NCI-H2227 (cell line): ENCODE data around the gene VSX1.
A peak's percentile ranks its signal among the peaks of the same experiment; 100 is the strongest.

ENCODE experiments used
- DNase-seq: peaks from one replicate; lab custom pipeline; 2025; ENCODE audit not compliant: unreplicated experiment; lab: John Stamatoyannopoulos, UW

VSX1 gene

DNA sequence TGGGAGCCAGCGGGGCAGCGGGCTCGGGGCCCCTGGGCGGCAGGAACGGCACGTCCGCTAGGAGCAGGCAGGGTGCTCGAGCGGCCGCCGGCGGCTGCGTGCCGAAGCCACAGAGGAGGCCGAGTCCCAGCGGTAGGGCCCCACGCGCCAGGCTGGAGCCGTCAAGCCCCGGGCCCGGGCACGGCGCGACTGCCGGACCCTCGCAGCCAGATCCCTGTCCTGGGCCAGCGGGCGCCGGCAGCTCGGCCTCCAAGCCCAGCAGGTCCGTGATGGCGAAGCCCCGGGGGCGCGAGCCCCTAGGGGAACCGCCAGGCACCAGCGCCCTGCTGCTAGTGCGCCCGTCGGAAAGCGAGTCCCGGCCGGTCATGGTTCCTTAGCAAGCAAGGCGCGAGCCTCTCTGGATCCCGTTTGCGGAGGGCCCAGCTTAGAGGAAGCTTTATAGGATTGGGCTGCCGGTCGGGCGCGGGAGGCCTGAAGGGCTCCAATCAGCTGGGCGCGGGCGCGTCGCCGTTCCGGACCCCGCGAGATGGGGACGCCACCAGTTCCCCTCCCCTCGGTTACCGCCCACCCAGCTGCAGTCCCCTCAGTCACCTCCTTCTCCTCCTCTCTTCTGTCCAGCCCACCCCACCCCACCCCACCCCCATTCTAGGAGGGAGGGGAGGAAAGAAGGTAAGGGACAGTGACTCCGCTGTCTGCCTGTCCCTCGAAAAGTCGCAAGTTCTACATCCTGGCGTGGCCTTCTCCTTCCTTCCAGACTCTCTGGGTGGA is at the start of gene VSX1:
Gene VSX1 (minus strand): TSS at position 412 of the 768 bp plus-strand sequence. CDS start 45 bp downstream, at position 367.
- DNase-seq = no peak

DNA sequence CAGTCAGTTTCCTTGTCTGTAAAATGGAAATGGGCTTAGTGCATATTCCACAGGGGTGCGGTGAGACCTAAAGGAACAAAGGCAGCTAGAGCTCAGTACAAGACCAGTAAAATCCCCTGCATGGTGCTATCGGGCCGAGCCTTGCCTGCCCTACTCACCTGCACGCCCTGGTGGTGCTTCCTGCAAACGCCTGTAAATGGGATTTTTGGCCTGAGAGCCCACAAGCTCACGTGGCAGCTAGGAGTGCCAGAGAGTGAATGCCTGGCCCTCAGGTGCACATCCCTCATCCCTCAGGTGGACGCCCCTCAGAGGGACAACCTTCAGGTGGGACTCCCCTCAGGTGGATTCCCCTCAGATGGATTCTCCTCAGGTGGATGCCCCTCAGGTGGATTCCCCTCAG is 48.0 kb upstream of the VSX1 start:
- DNase-seq = no peak

DNA sequence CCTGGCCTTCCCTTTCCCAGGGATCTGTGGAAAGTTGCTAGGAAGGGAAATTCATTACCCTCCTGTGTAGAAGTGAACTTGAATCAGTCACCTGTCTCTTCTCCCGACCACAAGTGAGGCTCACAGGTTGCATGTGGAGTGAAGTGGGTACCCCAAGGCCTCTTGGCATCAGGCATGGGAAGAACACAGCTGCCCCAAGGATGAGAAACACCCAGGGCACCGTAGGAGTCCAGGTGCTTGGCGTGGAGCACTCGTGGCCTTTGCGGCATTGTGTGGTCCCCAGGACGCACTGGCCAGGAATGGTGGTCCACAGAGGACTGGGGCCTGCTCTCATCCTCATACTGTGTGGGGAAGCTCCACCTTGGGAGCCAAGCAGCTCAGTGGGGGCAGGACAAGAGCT is 47.5 kb upstream of the VSX1 start:
- DNase-seq = no peak

DNA sequence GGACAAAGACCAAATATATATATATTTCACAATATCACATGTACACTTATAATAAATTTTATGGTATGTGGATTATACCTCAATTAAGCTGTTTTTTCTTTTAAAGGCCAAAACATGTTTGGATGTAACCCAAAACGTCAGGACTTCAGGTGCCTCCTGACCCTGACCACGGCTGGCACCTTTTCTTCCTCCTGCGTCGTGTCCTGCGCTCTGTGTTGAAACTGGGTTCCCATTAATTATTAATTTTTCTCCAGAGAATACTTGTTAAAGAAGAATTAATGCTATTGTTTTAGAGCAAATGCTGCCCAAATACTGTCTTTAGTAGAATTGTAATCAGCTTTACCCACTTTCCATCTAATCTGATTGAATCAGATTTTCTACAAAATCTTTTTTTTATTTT is 46.7 kb upstream of the VSX1 start:
- DNase-seq = no peak

DNA sequence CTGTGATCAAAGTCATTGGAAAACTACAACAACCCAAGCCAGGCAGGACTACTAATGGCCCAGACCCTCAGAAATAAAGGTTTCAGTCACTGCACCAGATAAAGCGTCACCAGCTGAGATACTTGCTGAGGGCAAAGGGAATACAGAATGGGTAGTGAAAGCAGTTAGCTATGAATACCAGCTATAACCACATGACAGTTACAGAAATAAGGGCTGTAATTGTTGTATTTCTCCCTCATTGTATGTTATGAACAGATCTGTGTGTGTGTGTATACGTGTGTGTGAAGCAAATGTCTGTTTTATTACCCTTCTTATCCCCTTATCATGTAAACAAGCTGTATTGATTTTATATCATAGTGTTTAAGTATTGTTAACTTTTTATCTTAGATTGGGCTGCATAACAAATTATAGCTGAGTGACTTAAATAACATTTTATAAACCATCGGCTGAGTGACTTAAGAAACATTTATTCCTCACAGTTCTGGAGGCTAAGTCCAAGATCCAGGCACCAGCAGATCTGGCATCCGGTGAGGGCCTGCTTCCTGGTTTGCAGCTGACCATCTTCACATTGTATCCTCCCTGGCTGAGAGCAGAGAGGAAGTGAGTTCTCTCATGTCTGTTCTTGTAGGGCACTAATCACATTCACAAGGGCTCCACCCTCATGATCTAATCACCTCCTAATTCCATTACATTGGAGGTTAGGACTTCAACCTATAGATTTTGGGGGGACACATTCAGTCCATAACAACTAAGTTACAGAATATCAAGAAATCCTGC is 46.0 kb upstream of the VSX1 start:
- DNase-seq = no peak

DNA sequence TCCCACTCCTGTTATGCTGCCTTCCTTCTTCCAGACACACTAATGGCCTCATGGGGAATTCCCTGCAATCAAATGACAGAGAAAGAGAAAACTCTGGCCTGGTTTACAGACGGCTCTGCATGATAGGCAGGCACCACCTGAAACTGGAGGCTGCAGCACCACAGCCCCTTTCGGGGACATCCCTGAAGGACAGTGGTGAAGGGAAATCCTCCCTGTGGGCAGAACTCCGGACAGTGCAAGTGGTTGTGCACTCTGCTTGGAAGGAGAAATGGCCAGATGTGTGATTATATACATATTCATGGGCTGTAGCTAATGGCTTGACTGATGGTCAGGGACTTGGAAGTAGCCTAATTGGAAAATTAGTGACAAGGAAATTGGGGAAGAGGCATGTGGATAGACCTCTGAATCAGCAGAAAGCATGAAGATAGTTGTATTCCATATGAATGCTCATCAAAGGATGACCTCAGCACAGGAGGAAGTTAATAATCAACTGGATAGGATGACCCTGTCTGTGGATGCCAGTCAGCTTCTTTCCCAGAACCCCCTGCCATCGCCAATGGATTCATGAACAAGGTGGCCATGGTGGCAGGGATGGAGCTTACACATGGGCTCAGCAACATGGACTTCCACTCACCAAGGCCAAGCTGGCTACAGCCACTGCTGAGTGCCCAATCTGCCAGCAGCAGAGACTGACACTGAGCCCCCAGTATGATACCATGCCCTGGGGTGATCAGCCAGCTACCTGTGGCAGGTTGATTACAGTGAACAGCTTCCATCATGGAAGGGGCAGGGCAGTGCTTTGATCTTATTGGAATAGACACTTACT is 44.5 kb upstream of the VSX1 start:
- no peak for DNase-seq

DNA sequence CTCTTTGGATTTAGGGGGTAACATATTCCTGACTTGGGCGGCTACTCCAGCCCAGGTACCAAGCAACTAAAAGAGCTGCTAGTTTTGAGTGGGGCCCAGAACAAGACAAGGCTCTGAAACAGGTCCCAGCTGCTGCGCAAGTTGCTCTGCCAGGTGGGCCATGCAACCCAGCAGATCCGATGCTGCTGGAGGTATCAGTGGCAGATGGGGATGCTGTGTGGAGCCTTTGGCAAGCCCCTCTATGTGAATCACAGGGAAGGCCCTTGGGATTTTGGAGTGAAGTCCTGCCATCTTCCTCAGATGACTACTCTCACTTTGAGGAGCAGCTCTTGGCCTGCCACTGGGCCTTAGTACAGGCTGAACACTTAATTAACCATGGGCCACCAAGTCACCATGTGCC is 43.7 kb upstream of the VSX1 start:
- no peak for DNase-seq

DNA sequence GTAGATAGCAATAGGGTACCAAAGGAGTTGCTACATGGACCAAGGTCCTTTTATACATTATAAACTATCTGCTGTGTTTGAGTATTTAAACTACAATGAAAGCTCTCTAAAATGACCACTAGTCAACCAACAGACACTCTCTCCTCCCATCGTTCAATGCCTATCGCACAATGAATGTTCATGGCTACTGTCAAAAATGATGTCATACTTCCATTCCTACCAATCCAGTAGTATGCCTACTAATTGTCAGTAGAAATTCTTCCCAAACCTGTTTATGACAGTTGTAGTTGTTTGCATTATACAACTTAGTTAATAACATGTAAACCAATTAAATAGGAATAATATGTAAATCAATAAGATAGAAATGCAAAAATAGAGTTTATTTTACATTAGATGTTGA is 39.0 kb upstream of the VSX1 start:
- no peak for DNase-seq

DNA sequence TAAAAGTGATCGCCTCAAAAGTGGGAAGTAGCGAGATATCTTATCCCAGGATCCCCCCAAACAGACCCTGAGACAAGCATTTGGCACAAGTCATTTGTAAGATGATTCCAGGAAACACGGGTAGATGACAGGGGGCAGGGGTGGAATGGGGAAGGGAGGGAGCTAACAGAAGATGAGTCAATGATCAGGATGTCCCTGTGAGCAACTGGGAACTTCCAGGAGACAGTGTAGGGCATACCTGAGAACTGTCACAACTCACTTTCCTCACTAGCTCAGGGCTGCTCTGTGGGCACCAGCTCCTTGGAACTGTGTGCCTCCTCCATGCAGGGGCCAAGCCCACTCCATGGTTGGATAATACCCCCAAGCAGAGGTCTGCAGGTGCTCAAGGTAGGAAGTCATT is 38.5 kb upstream of the VSX1 start:
- DNase-seq = no peak

DNA sequence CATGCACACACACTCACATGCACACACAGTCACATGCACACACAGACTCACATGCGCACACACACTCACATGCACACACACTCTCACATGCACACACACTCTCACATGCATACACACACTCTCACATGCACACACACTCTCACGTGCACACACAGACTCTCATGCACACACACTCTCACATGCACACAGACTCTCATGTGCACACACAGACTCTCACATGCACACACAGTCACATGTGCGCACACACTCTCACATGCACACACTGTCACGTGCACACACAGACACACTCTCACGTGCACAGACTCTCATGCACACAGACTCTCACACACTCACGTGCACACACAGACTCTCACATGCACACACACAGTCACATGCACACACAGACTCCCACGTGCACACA is 36.6 kb upstream of the VSX1 start:
- no peak for DNase-seq

DNA sequence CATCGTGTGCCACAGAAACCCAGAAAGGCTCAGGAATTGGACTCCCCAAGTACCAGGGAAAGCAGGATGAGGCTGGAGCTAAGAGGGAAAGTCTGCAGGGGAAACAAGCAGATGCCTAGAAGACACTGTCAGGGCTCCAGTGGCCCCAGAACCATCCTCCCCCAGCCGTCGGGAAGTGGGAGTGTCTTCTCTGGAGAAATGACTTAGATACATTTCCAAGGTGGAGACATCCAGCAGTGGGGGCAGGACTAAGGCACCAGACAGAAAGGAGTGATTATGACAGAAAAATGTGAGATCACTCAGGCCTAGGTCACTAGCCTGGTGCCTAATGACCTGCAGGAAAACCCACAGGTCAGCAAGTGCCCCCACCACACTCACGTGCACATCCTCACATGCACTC is 36.0 kb upstream of the VSX1 start:
- no peak for DNase-seq

DNA sequence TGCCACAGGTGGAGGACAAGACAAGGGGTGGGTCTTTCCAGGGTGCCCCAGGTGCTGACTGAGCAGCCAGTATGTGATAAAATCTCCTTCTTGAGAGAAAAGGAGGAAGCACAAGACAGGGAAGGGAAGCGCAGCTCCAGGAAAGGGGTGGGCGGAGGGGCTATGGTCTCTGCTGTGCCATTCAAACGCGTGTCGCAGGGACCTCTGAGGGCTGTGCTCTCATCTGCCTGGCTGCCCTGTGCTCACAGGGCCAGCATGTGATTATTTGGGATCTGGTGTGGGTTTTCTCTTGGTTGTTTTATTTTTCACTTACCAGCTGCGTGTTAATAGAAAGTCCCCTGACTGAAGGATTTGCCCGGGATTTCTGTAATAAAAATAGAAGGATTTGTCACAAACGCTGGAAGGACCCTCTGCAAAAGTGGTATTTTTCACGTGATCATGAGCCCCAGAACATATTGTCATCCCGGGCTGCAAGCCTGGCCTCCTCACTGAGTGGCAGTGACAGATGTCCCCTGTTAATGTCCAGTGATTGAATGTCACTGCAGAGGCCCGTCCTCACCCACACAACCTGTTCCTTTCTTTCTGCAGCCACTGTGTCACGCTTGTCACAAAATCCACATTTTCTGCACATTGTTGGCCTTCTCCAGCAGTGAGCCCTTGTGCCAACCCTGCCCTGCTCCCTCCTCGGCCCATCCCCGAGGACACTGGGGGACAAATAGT is 35.0 kb upstream of the VSX1 start:
- no peak for DNase-seq

DNA sequence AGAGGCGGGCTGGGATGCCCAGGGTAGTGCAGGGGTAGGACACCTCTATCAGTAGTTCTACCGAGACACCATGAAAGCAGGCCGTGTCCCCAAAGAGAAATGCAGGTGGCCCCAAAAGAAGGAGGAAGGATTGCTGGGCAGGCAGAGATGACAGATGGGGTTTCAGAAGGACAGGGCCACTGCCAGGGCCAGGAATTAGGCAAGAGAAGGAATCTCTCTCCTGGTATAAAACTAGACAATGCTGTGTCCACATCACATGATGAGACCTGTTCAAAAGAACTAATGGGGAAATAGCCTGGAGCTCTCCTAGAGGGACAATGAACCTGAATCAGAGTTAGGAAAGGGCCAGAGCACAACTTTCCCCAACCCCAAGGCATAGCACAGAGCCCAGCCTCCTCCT is 21.6 kb upstream of the VSX1 start:
- no peak for DNase-seq

DNA sequence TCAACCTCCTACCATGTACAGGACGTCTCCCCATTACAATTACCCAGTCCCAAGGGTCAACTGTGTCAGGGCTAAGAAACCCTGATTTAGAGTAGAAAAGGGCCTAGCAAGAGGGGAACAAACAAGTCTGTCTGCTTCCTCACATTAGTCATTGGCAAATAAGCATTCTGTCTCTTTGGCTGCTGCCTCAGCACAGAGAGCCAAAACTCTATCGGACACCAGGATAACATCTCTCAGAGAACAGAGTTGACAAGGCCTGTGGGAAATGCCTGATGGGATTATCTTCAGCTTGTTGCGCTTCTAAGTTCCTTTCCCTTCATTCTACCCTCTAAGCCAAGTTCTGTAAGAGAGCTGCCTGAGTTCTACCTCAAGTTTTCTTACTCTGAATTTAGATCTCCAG is 19.0 kb upstream of the VSX1 start:
- DNase-seq = no peak

DNA sequence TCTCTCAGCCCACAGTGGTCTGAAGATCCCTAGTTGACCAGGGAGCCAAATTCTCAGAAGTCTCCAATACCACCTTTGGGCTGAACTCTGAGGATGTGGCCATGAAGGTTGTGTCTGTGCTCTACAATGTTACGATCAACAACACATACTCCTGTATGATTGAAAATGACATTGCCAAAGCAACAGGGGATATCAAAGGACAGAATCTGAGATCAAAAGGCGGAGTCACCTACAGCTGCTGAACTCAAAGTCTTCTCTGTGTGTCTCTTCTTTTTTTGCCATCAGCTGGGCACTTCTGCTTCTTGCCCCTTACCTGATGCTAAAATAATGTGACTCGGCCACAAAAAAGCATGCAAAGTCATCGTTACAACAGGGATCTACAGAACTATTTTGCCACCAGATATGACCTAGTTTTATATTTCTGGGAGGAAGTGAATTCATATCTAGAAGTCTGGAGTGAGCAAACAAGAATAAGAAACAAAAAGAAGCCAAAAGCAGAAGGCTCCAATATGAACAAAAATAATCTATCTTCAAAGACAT is 17.7 kb upstream of the VSX1 start:
- DNase-seq = no peak

DNA sequence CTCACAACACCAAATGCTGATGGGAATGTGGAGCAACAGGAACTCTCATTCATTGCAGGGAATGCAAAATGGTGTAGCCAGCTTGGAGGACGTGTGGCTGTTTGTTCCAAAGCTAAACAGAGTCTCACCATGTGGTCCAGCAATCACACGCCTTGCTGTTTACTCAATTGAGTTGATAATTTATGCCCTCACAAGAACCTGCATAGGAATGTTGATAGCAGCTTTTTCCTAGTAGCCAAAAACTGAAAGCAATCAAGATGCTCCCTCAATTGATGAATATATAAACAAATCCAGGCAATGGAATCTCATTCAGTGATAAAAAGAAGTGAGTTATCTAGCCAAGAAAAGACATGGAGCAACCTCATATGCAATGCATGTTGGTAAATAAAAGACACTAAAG is 15.6 kb upstream of the VSX1 start:
- no peak for DNase-seq

DNA sequence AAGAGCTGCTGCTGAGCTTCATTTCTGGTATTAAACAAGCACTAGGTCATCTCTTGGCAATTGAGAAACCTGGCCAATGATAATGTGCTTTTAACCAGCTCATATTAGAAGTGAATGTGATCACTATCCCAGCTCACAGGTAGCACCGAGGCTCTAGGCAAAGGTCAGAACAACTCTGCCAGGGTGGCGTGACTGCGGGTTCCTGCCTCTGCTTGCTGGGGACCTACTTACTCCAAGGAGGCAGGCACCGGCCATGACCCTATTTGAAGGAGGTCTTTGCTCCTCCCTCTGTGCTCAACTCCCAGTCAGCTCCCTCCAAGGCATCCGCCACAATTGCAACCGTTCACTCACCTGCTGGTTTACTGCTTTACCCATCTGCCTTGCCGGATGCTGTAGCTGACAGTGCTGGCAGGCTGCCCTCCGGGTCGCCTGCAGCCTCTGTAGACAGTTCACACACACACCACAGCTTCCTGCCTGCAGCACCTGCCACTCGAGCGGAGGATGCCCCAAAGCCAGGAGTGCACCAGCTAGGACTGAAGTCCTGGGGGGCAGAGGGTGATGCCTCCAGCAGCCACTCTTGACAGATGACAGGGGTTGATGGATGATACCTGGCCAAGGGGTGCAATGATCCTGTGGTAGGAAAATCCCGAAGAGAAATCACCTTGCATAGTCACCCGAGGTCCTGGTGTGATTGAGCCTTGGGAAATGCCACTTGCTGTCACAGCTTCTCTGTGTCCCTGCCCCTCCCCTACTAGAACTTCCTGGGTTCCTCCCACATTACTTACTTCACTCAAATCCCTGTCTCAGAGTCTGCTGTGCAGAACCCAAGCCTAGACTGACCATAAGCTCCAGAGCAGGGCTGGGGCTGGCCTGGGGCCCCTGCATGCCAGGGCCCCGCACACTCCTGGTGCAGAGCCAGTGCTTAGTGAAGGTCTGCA is 8.8 kb upstream of the VSX1 start:
- DNase-seq = peak; percentile 50

DNA sequence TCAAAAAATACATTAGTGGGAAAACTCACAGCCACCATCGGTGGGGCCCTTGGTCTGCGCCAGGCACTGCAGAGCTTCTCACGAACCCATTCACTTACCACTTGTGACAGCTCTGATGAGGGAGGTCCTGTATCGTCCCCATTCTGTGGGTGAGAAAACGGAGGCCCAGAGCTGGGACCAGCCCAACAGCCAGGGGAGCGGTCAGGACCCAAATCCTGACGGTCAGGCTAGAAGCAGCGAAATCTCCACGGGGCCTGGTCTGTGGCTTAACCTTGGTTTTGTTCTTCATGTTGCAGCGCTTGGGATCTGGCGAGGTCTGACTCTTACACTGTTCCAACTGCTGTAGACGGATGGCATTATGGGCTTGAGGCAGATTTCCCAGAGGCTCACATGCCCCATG is 7.7 kb upstream of the VSX1 start:
- DNase-seq = no peak

DNA sequence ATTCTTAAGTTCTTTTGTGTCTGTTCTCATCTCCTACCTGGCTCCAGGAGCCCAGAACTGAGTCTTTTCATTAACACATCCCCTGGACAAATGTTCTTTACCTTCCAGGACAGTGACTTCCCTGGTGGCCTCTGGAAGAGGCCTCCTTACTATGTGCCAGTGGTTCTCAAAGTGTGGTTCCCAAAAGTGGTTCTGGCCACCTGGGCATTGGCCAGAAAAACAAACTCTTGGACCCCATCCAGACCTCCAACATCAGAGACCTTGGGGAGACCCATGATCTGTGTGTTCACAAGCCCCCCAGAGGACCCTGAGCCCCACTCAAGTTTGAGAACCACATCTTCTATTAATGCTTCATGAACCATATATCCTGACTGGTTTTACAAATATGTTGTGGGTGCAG is 7.2 kb upstream of the VSX1 start:
- no peak for DNase-seq

DNA sequence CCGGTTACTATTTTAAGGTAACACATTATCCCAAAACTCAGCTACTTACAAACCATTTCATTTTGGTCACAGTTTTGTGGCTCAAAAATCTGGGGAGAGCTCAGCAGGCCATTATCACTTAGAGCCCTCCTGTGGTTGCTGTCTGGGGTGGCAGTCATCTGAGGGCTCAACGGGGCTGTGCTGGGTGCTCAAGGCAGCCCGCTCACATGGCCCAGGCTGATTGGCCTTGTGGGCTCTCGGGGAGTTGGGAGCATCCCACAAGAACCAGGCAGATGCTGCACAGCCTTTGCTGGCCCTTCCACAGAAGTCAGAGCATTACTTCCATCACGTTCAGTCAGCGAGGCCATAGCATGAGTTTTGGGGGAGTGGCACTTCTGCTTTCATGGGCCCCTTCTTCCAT is 6.3 kb upstream of the VSX1 start:
- no peak for DNase-seq
